B cell (primary cell): ENCODE measurements around the gene KLK6. TPM values are rescaled to one million over a fixed set of nuclear protein-coding genes. Genes with fewer than 3 reads are reported as not detected.

Source experiments
- ATAC-seq: fragments of 200-7000 bp; cut with Tn5 transposase; one replicate; pipeline ENCODE4 v1.10.0; 2021; ENCODE audit warnings: low read depth, mild to moderate bottlenecking, moderate number of reproducible peaks, moderate library complexity
- CTCF ChIA-PET: fragments of 350-600 bp; sonication (Branson Sonifier 250); formaldehyde crosslinking; loops from one replicate; lab custom pipeline; 2021; ENCODE audit warnings: antibody characterized with exemption, inconsistent platforms; lab: Charles Lee
- POLR2A ChIA-PET: fragments of 350-600 bp; sonication (Branson Sonifier 250); formaldehyde crosslinking; loops from one replicate; lab custom pipeline; 2021; ENCODE audit warnings: antibody characterized with exemption; lab: Charles Lee
- DNase-seq: peaks from one replicate; pipeline ENCODE4 v3.0.0; 2013
- H2AFZ ChIP-seq: 2 replicates; pipeline ENCODE4 v1.6.1; 2012; ENCODE audit warnings: mild to moderate bottlenecking, low read depth, low read length; ENCODE audit not compliant: insufficient read depth, poor library complexity, severe bottlenecking
- H3K27ac ChIP-seq, 2 donors: 1 replicate in 1 of 2; 2 replicates in 1 of 2; pipeline ENCODE4 v1.5.1; 2012 to 2013; ENCODE audit warnings: low read length in 2 of 2, mild to moderate bottlenecking in 2 of 2, moderate library complexity in 1 of 2
- H3K27me3 ChIP-seq, 4 experiments: fragments of 200-600 bp in 1 of 4; sonication (generic) in 1 of 4; replicated peaks in 1 of 4; 1 replicate in 2 of 4; 2 replicates in 2 of 4; pipeline versions ENCODE4 v1.6.1 to v1.7.0; 2013 to 2016; ENCODE audit warnings: low read length in 3 of 4, mild to moderate bottlenecking in 2 of 4, mixed read lengths in 1 of 4, moderate library complexity in 1 of 4; ENCODE audit not compliant: insufficient read depth in 4 of 4, control insufficient read depth in 3 of 4; ENCODE audit errors: control extremely low read depth in 1 of 4
- H3K36me3 ChIP-seq, 2 experiments: replicated peaks in 1 of 2; 1 replicate in 1 of 2; 2 replicates in 1 of 2; pipeline versions ENCODE4 v1.6.1 to v1.7.1; 2013; ENCODE audit warnings: low read length in 1 of 2; ENCODE audit not compliant: insufficient read depth in 2 of 2, control insufficient read depth in 1 of 2; ENCODE audit errors: control extremely low read depth in 1 of 2, extremely low read depth in 1 of 2
- H3K4me1 ChIP-seq, 2 donors: fragments of 200-600 bp in 1 of 2; sonication (generic) in 1 of 2; 1 replicate in 1 of 2; 2 replicates in 1 of 2; pipeline versions ENCODE4 v1.5.1 to v1.6.1; 2013 to 2017; ENCODE audit warnings: low read length in 2 of 2; ENCODE audit not compliant: control insufficient read depth in 2 of 2, insufficient read depth in 2 of 2
- H3K4me2 ChIP-seq: replicated peaks from 2 replicates; pipeline ENCODE3; 2012; ENCODE audit warnings: mild to moderate bottlenecking, low read depth, low read length; ENCODE audit not compliant: poor library complexity, severe bottlenecking
- H3K4me3 ChIP-seq, 5 experiments: fragments of 200-600 bp in 1 of 5; sonication (generic) in 1 of 5; 1 replicate in 3 of 5; 2 replicates in 2 of 5; pipeline versions ENCODE4 v1.5.1 to v1.7.0; 2011 to 2016; ENCODE audit warnings: low read length in 4 of 5, mild to moderate bottlenecking in 4 of 5, low read depth in 2 of 5, control low read depth in 1 of 5, moderate library complexity in 1 of 5; ENCODE audit not compliant: insufficient read depth in 1 of 5; ENCODE audit errors: control extremely low read depth in 1 of 5, extremely low read depth in 1 of 5
- H3K79me2 ChIP-seq: fragments of 200-600 bp; sonication (generic); one replicate; pipeline ENCODE4 v1.6.0; 2016; ENCODE audit warnings: low read length; ENCODE audit not compliant: control insufficient read depth, insufficient read depth
- H3K9ac ChIP-seq: fragments of 200-600 bp; sonication (generic); 2 replicates; pipeline ENCODE4 v1.6.1; 2017; ENCODE audit warnings: mild to moderate bottlenecking, low read length, moderate library complexity
- H3K9me3 ChIP-seq, 3 donors: one replicate each; pipeline versions ENCODE4 v1.6.1 to v1.7.1; 2013; ENCODE audit warnings: low read length in 2 of 3; ENCODE audit not compliant: control insufficient read depth in 2 of 3, insufficient read depth in 1 of 3; ENCODE audit errors: control extremely low read depth in 1 of 3
- H4K20me1 ChIP-seq: 2 replicates; pipeline ENCODE4 v1.6.0; 2012; ENCODE audit warnings: mild to moderate bottlenecking, low read length; ENCODE audit not compliant: insufficient read depth, control insufficient read depth, poor library complexity, severe bottlenecking
- H3K27ac Mint-ChIP-seq: one replicate; pipeline ENCODE4 v1.8.0; 2021; ENCODE audit warnings: mixed read lengths
- H3K27me3 Mint-ChIP-seq: one replicate; pipeline ENCODE4 v1.8.0; 2021; ENCODE audit warnings: mixed read lengths
- H3K4me1 Mint-ChIP-seq: one replicate; pipeline ENCODE4 v1.8.0; 2021; ENCODE audit warnings: mixed read lengths
- H3K4me3 Mint-ChIP-seq: one replicate; pipeline ENCODE4 v1.8.0; 2021; ENCODE audit warnings: mixed read lengths
- H3K9me3 Mint-ChIP-seq: one replicate; pipeline ENCODE4 v1.8.0; 2022; ENCODE audit warnings: mixed read lengths; ENCODE audit not compliant: insufficient read depth
- EZH2 ChIP-seq: IDR thresholded peaks from 2 replicates; pipeline ENCODE4 v1.6.1; 2012; ENCODE audit warnings: borderline replicate concordance, low read depth, mild to moderate bottlenecking, moderate library complexity, low read length; ENCODE audit not compliant: insufficient read depth, poor library complexity, severe bottlenecking
- WGBS: methylation state at CpG from one replicate; pipeline ENCODE4 v1.1.5; 2013; ENCODE audit warnings: missing lambda C conversion rate; ENCODE audit not compliant: insufficient coverage; 5-methylcytosine and 5-hydroxymethylcytosine counted together
- intact Hi-C: fragments of 100-400 bp; cut with micrococcal nuclease; formaldehyde crosslinking; loops from one replicate; pipeline ENCODE4 v1.10.0; 2022
- polyA plus RNA-seq: library from polyadenylated mRNA; depleted of rRNA; stranded (reverse); fragments of >200 nt; gene quantifications from 2 replicates; pipeline ENCODE4 v1.2.3, GENCODE V29; 2012
- total RNA-seq, 2 donors: library from RNA; stranded (reverse); fragments of 120-200 nt in 1 of 2; gene quantifications; 1 replicate in 1 of 2; 2 replicates in 1 of 2; pipeline versions ENCODE4 v1.2.3 to v1.2.4, GENCODE V29; 2013 to 2022
- TF ChIP-seq, protein P1 (sequence below): fragments of 200-600 bp; IDR thresholded peaks from one replicate; pipeline ENCODE4 v1.8.0; 2022; ENCODE audit warnings: antibody characterized with exemption, mild to moderate bottlenecking

KLK6 gene
- total and polyA plus RNA-seq, 2 donors (not counting 1 experiment from before 2014, with no cell fraction given), result not detected

GRCh38 chr19:50931023-50931422 lies 38.4 kb downstream of the KLK6 start:
- no peak overlapping the region for H3K4me3 Mint-ChIP-seq
- no peak overlapping the region for H3K4me2 ChIP-seq

DNA sequence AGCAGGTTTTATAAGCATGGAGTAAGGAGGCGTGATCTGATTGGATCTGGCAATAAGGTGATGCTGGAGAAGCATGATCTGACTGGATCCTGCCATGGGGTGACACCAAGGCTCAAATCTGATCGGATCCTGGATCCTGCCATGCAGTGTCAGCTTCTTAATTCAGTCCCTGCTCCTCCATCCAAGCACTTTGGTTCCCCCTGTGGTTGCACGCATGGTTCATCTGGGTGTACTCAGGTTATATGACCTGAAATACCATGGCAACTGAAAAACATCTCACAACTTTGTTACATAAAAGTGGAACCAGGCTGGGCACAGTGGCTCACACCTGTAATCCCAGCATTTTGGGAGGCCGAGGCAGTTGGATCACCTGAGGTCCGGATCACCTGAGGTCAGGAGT lies 40.6 kb downstream of the KLK6 start:
- H3K79me2 ChIP-seq, result no peaks in the 10 kb centered on the region
- TF ChIP-seq, protein P1, sequence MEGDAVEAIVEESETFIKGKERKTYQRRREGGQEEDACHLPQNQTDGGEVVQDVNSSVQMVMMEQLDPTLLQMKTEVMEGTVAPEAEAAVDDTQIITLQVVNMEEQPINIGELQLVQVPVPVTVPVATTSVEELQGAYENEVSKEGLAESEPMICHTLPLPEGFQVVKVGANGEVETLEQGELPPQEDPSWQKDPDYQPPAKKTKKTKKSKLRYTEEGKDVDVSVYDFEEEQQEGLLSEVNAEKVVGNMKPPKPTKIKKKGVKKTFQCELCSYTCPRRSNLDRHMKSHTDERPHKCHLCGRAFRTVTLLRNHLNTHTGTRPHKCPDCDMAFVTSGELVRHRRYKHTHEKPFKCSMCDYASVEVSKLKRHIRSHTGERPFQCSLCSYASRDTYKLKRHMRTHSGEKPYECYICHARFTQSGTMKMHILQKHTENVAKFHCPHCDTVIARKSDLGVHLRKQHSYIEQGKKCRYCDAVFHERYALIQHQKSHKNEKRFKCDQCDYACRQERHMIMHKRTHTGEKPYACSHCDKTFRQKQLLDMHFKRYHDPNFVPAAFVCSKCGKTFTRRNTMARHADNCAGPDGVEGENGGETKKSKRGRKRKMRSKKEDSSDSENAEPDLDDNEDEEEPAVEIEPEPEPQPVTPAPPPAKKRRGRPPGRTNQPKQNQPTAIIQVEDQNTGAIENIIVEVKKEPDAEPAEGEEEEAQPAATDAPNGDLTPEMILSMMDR, result no peak
- no peak for TF ChIP-seq EZH2
- no peaks in the 10 kb centered on the region for H4K20me1 ChIP-seq
- peaks cover 0 to 4% (median 0%) of the 10 kb centered on the region in 3 donors for H3K9me3 ChIP-seq
- POLR2A ChIA-PET, result no interaction called here
- no peak overlapping the region for H3K27ac ChIP-seq
- no peaks in the 10 kb centered on the region for H3K36me3 ChIP-seq
- Mint-ChIP-seq H3K27ac (no peak overlapping the region), H3K4me1 (peaks cover 2% of the 10 kb centered on the region), H3K4me3 (no peak overlapping the region), H3K27me3 (peaks cover 32% of the 10 kb centered on the region), H3K9me3 (no peaks in the 10 kb centered on the region)
- DNase-seq, result no peak
- H3K9ac ChIP-seq, result no peak overlapping the region
- CTCF ChIA-PET, result no interaction called here
- H3K4me2 ChIP-seq, result no peak overlapping the region
- no peak overlapping the region for H3K4me3 ChIP-seq
- H3K27me3 ChIP-seq, result peaks cover 0 to 10% (median 6%) of the 10 kb centered on the region in 4 experiments
- intact Hi-C loops, result no loop called here
- no peak overlapping the region for H2AFZ ChIP-seq
- H3K4me1 ChIP-seq, result no peaks in the 10 kb centered on the region
- no peak for ATAC-seq
- 90% methylated on average over 5 of the region's 5 CpGs for WGBS

More at GRCh38 chr19:50931023-50931422, 38.4 kb downstream of the KLK6 start:
- no peak overlapping the region for H2AFZ ChIP-seq
- H4K20me1 ChIP-seq, result no peaks in the 10 kb centered on the region
- H3K9ac ChIP-seq, result no peak overlapping the region
- ChIA-PET POLR2A (no interaction called here), CTCF (no interaction called here)
- H3K36me3 ChIP-seq, result no peaks in the 10 kb centered on the region
- TF ChIP-seq, protein P1, result no peak
- no peak for TF ChIP-seq EZH2
- H3K9me3 Mint-ChIP-seq, result no peaks in the 10 kb centered on the region
- no peaks in the 10 kb centered on the region for H3K79me2 ChIP-seq
- DNase-seq, result no peak
- intact Hi-C loops, result no loop called here
- H3K27me3 ChIP-seq, result peaks cover 0 to 10% (median 6%) of the 10 kb centered on the region in 4 experiments
- no peak overlapping the region for H3K27ac ChIP-seq
- no peak overlapping the region for H3K27ac Mint-ChIP-seq
- peaks cover 0 to 4% (median 0%) of the 10 kb centered on the region in 3 donors for H3K9me3 ChIP-seq
- peaks cover 2% of the 10 kb centered on the region for H3K4me1 Mint-ChIP-seq
- H3K4me3 ChIP-seq, result no peak overlapping the region
- ATAC-seq, result no peak
- peaks cover 29% of the 10 kb centered on the region for H3K27me3 Mint-ChIP-seq
- no peaks in the 10 kb centered on the region for H3K4me1 ChIP-seq
